ENCODE data around the gene NPY. TPM values are rescaled to one million over a fixed set of nuclear protein-coding genes. Genes with fewer than 3 reads are reported as not detected.

Gene NPY
- total and polyA plus RNA-seq, 4 donors, result 0.47 TPM; not detected in 3

GRCh38 chr7:24271938-24272337 is 12.1 kb upstream of the NPY start:
- 40% methylated on average over 4 of the region's 4 CpGs for WGBS
- Histone ChIP-seq H3K4me1 (ENCODE audit: control insufficient read depth in 4 of 4, insufficient read depth in 4 of 4, low read length in 3 of 4) (no peaks in the 10 kb centered on the region), H3K36me3 (ENCODE audit: control insufficient read depth in 4 of 4, insufficient read depth in 3 of 4, low read depth in 1 of 4, low read length in 3 of 4) (no peaks in the 10 kb centered on the region), H3K27ac (ENCODE audit: low read depth in 1 of 2, low read length in 2 of 2) (no peak overlapping the region), H3K27me3 (ENCODE audit: control insufficient read depth in 4 of 4, insufficient read depth in 4 of 4, low read length in 3 of 4) (no peaks in the 10 kb centered on the region), H3K9ac (ENCODE audit: low read depth in 1 of 2, low read length in 2 of 2) (no peak overlapping the region), H3K4me3 (ENCODE audit: low read depth in 1 of 3, low read length in 3 of 3) (no peak overlapping the region), H3K9me3 (ENCODE audit: control insufficient read depth in 4 of 4, low read length in 3 of 4) (no peaks in the 10 kb centered on the region)
- no peak for DNase-seq (ENCODE audit: low spot score)
- no peak for TF ChIP-seq ATF3 (IDR thresholded peaks at IDR 0.05)
- no peak for TF ChIP-seq JUND (IDR thresholded peaks at IDR 0.05)
- TF ChIP-seq YY1 (IDR thresholded peaks at IDR 0.05), result no peak
- no peak for TF ChIP-seq CTCF (IDR thresholded peaks at IDR 0.05; ENCODE audit: low read depth, low read length, missing input control)
- no peak for TF ChIP-seq FOXA2 (IDR thresholded peaks at IDR 0.05)
- TF ChIP-seq RAD21 (IDR thresholded peaks at IDR 0.05), result no peak
- TF ChIP-seq TAF1 (conservative IDR thresholded peaks at IDR 0.05), result no peak
- no peak for TF ChIP-seq HNF4G (IDR thresholded peaks at IDR 0.05)
- no peak for TF ChIP-seq SP1 (IDR thresholded peaks at IDR 0.05)
- TF ChIP-seq REST (IDR thresholded peaks at IDR 0.05), result no peak
- no peak for TF ChIP-seq NR2F2 (IDR thresholded peaks at IDR 0.05)
- TF ChIP-seq MAX (IDR thresholded peaks at IDR 0.05), result no peak

- Histone ChIP-seq H3K9me3 (ENCODE audit: control insufficient read depth in 4 of 4, low read length in 3 of 4) (no peaks in the 10 kb centered on the region), H3K9ac (ENCODE audit: low read depth in 1 of 2, low read length in 2 of 2) (no peak overlapping the region), H3K27ac (ENCODE audit: low read depth in 1 of 2, low read length in 2 of 2) (no peak overlapping the region), H3K36me3 (ENCODE audit: control insufficient read depth in 4 of 4, insufficient read depth in 3 of 4, low read depth in 1 of 4, low read length in 3 of 4) (no peaks in the 10 kb centered on the region), H3K4me3 (ENCODE audit: low read depth in 1 of 3, low read length in 3 of 3) (no peak overlapping the region), H3K27me3 (ENCODE audit: control insufficient read depth in 4 of 4, insufficient read depth in 4 of 4, low read length in 3 of 4) (peaks cover 0 to 8% (median 6%) of the 10 kb centered on the region in 4 donors), H3K4me1 (ENCODE audit: control insufficient read depth in 4 of 4, insufficient read depth in 4 of 4, low read length in 3 of 4) (peaks cover 0 to 10% (median 6%) of the 10 kb centered on the region in 4 donors)
- DNase-seq (ENCODE audit: low spot score), result no peak
- TF ChIP-seq JUND (IDR thresholded peaks at IDR 0.05) (no peak), TAF1 (conservative IDR thresholded peaks at IDR 0.05) (no peak), ATF3 (IDR thresholded peaks at IDR 0.05) (no peak), ZBTB33 (IDR thresholded peaks at IDR 0.05) (no peak), REST (IDR thresholded peaks at IDR 0.05) (no peak), CTCF (IDR thresholded peaks at IDR 0.05; ENCODE audit: low read depth, low read length, missing input control) (no peak), FOXA2 (IDR thresholded peaks at IDR 0.05) (no peak), YY1 (IDR thresholded peaks at IDR 0.05) (no peak)
Measured at GRCh38 chr7:24279512-24279911, 4.5 kb upstream of the NPY start.

Data from liver (tissue), 9 donors.